ENCODE measurements around the gene PKD1.

DNA sequence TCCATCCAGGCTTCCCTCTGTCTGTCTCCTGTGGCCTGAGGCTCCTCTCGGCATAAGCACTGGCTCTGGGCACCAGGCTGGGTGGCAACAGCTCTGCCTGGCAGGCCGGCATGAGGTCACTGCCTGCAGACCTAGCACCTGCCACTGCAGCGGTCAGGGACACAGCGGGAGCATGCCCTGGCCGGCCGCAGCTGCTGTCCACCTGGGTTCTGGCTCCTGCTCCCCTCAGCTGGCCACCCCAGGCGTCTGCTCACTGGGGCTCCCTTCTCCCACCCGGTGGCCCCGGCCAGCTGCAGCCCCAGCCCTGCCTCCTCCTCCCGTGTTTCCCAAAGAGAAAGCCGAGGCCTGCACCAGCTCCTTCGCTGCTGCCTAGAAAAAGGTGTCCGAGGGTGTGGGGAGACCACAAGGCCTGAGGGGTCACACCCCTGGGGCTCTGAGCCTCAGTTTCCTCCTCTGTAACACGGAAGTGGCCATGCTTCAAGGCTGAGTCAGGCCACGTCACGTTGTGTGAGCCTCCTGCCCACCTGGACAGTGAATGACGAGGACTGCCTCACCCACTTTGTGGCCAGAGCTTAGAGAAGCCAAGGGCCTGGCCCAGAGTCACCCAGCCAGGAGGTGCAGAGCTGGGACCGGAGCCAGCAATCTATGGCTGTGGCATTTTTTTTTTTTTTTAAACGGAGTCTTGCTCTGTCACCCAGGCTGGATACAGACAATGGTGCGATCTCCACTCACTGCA lies 94.7 kb downstream of the PKD1 start:
- no peak for TF ChIP-seq EZH2 (IDR thresholded peaks at IDR 0.05)
- no peak for TF ChIP-seq POLR2AphosphoS5 (IDR thresholded peaks at IDR 0.05; ENCODE audit: low read depth, low read length)
- no peak for TF ChIP-seq POLR2A (IDR thresholded peaks at IDR 0.05; ENCODE audit: borderline replicate concordance, extremely low read depth, insufficient read depth, insufficient read length)
- TF ChIP-seq, protein P1, sequence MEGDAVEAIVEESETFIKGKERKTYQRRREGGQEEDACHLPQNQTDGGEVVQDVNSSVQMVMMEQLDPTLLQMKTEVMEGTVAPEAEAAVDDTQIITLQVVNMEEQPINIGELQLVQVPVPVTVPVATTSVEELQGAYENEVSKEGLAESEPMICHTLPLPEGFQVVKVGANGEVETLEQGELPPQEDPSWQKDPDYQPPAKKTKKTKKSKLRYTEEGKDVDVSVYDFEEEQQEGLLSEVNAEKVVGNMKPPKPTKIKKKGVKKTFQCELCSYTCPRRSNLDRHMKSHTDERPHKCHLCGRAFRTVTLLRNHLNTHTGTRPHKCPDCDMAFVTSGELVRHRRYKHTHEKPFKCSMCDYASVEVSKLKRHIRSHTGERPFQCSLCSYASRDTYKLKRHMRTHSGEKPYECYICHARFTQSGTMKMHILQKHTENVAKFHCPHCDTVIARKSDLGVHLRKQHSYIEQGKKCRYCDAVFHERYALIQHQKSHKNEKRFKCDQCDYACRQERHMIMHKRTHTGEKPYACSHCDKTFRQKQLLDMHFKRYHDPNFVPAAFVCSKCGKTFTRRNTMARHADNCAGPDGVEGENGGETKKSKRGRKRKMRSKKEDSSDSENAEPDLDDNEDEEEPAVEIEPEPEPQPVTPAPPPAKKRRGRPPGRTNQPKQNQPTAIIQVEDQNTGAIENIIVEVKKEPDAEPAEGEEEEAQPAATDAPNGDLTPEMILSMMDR (IDR thresholded peaks at IDR 0.05 in 2 of 3, conservative IDR thresholded peaks at IDR 0.05 in 1 of 3; ENCODE audit: borderline replicate concordance in 1 of 3, insufficient read depth in 1 of 3, low read depth in 2 of 3, low read length in 2 of 3) = no peak
- no peak for TF ChIP-seq YY1 (IDR thresholded peaks at IDR 0.05; ENCODE audit: extremely low read depth, insufficient replicate concordance, low read depth, low read length)
- TF ChIP-seq REST (IDR thresholded peaks at IDR 0.05; ENCODE audit: low read depth) = no peak
- TF ChIP-seq EZH2phosphoT487 (IDR thresholded peaks at IDR 0.05; ENCODE audit: borderline replicate concordance) = no peak
- no peak for TF ChIP-seq SIN3A (IDR thresholded peaks at IDR 0.05; ENCODE audit: low read depth)
- no peak for TF ChIP-seq ZFX (IDR thresholded peaks at IDR 0.05)

All from HCT116 (cell line).